Brain microvascular endothelial cell (primary cell): ENCODE results near the gene MARCKSL1.
"Not testable (repeated sequence)": the region's sequence is repeated elsewhere in the genome, so short reads cannot be mapped to it uniquely, and the experiment has no call there.

Experiments used
- DNase-seq: peaks from one replicate; pipeline ENCODE4 v3.0.0-alpha.2; 2020
- H3K27ac ChIP-seq: fragments of 250-450 bp; sonication (Bioruptor Pico); 2 replicates; pipeline ENCODE4 v1.5.1; 2020; ENCODE audit warnings: mild to moderate bottlenecking, moderate library complexity
- H3K27me3 ChIP-seq: fragments of 250-450 bp; sonication (Bioruptor Pico); replicated peaks from 2 replicates; pipeline ENCODE4 v1.5.1; 2020; ENCODE audit warnings: mild to moderate bottlenecking
- H3K36me3 ChIP-seq: fragments of 250-450 bp; sonication (Bioruptor Pico); replicated peaks from 2 replicates; pipeline ENCODE4 v1.5.1; 2020; ENCODE audit warnings: mild to moderate bottlenecking
- H3K4me3 ChIP-seq: 2 replicates; pipeline ENCODE4 v1.5.1; 2011; ENCODE audit warnings: low read depth, mild to moderate bottlenecking, control low read depth, low read length, moderate library complexity
- in situ Hi-C: cut with HindIII; loops from 2 replicates; pipeline ENCODE4 v1.10.0; 2017; ENCODE audit warnings: low sequenced_read_pairs, low pct_ligation_motif_present
- TF ChIP-seq, protein P1 (sequence below): IDR thresholded peaks from 2 replicates; pipeline ENCODE4 v1.5.1; 2011; ENCODE audit warnings: low read depth, mild to moderate bottlenecking, moderate library complexity, low read length, control low read depth, inconsistent platforms; ENCODE audit errors: missing control alignments

MARCKSL1 gene

DNA sequence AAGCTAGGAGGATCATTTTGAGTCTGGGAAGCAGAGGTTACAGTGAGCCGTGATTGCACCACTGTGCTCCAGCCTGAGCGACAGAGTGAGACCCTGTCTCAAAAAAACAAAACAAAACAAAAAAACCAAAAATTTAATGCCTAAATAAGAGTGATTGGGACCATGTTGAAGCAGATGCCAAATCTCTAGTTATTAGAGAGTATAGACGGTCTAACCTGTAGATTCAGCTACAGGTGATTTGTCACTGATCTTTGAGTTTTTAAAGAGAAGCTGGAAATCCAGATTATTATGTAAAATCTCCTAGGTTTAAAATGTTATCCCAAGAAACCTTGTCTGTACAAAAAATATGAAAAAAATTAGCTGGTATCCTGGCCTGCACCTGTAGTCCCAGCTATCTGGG, 32.7 kb downstream of the MARCKSL1 start:
- H3K27me3 ChIP-seq, result no peaks in the 10 kb centered on the region
- H3K4me3 ChIP-seq, result no peak overlapping the region
- H3K36me3 ChIP-seq, result peaks cover 13% of the 10 kb centered on the region
- DNase-seq, result no peak
- TF ChIP-seq, protein P1, sequence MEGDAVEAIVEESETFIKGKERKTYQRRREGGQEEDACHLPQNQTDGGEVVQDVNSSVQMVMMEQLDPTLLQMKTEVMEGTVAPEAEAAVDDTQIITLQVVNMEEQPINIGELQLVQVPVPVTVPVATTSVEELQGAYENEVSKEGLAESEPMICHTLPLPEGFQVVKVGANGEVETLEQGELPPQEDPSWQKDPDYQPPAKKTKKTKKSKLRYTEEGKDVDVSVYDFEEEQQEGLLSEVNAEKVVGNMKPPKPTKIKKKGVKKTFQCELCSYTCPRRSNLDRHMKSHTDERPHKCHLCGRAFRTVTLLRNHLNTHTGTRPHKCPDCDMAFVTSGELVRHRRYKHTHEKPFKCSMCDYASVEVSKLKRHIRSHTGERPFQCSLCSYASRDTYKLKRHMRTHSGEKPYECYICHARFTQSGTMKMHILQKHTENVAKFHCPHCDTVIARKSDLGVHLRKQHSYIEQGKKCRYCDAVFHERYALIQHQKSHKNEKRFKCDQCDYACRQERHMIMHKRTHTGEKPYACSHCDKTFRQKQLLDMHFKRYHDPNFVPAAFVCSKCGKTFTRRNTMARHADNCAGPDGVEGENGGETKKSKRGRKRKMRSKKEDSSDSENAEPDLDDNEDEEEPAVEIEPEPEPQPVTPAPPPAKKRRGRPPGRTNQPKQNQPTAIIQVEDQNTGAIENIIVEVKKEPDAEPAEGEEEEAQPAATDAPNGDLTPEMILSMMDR, result no peak
- in situ Hi-C loops, result no loop called here
- H3K27ac ChIP-seq, result no peak overlapping the region

DNA sequence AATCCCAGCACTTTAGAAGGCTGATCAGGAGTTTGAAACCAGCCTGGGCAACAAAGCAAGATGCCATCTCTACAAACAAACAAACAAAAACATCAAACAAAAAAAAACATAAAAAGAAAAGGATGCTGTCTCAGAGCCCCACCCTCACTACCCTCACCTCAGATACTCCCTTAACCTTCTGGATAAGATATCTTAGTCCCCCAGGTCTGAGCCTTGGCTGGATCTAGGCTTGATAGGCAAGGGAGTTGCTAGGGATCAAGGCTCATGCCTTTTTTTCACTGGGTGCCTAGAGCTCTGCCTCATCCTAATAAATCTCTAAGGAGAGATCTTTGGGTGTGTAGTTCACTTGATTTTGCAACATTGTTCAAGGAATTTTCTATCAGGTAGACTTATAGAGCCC, 36.7 kb downstream of the MARCKSL1 start:
- TF ChIP-seq, protein P1, result no peak
- Histone ChIP-seq H3K4me3 (no peak overlapping the region), H3K27me3 (no peaks in the 10 kb centered on the region), H3K27ac (no peak overlapping the region), H3K36me3 (peaks cover 9% of the 10 kb centered on the region)
- in situ Hi-C loops, result no loop called here
- no peak for DNase-seq

GRCh38 chr1:32298211-32298610, 37.8 kb downstream of the MARCKSL1 start:
- H3K27me3 ChIP-seq, H3K4me3 ChIP-seq, in situ Hi-C loops, H3K36me3 ChIP-seq, DNase-seq, H3K27ac ChIP-seq: not testable (repeated sequence)

GRCh38 chr1:32291708-32292538, 44.1 kb downstream of the MARCKSL1 start, which contains the start of gene HDAC1:
Gene HDAC1, plus strand, starts transcription at chr1:32292083. Its CDS starts 87 bp downstream, at chr1:32292170.
- TF ChIP-seq, protein P1, result no peak
- no peaks in the 10 kb centered on the region for H3K27me3 ChIP-seq
- DNase-seq, result peak; percentile 93
- H3K36me3 ChIP-seq, result no peaks in the 10 kb centered on the region
- in situ Hi-C loops, result no loop called here
- H3K27ac ChIP-seq, result peak within 1 kb of the TSS; percentile 61
- H3K4me3 ChIP-seq, result peak within 1 kb of the TSS; percentile 97

- Histone ChIP-seq H3K27me3 (no peaks in the 10 kb centered on the region), H3K27ac (peak overlapping the region; percentile 61), H3K4me3 (peak overlapping the region; percentile 97), H3K36me3 (no peaks in the 10 kb centered on the region)
- DNase-seq, result no peak
- TF ChIP-seq, protein P1, result no peak
- in situ Hi-C loops, result no loop called here
Measured at GRCh38 chr1:32291145-32291707, 44.8 kb downstream of the MARCKSL1 start.

GRCh38 chr1:32289256-32289655, 46.8 kb downstream of the MARCKSL1 start:
- Histone ChIP-seq H3K4me3 (no peak overlapping the region), H3K27me3 (no peaks in the 10 kb centered on the region), H3K36me3 (no peaks in the 10 kb centered on the region), H3K27ac (no peak overlapping the region)
- no peak for DNase-seq
- TF ChIP-seq, protein P1, result no peak
- in situ Hi-C loops, result no loop called here
